Measurements from ENCODE around the gene ATXN1. TPM values are rescaled to one million over a fixed set of nuclear protein-coding genes. Genes with fewer than 3 reads are reported as not detected.

Gene ATXN1
- total RNA-seq, 1 experiment from 2014 or later = 8.1 TPM

DNA sequence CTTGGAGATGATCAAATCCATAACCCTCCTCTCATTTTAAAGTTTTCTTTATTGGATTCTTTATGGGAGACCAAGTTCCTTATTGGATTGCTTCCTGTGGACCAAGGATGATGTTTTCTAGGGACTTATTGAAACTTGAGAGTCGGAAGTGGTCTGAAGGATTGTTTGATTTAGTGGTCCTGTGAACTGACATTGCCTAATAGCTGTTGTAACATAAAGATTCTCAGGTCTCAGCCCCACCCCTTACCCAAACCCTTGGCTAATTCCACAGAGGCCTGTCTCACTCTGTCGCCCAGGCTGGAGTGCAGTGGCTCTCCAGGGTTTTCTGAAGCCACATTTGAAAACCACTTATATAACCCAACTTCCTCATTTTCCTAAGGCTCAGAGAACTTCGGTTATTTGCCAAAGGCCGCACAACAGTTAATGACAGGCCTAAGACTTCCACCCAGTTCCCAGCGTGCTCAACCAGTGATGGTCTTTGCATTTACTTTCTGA lies 77.0 kb downstream of the ATXN1 start:
- ChIA-PET POLR2A (no interaction called here), CTCF (no interaction called here)
- Mint-ChIP-seq H3K4me3 (no peak overlapping the region), H3K27me3 (ENCODE audit: low read depth) (no peaks in the 10 kb centered on the region), H3K36me3 (no peaks in the 10 kb centered on the region), H3K4me1 (peaks cover 5% of the 10 kb centered on the region), H3K27ac (no peak overlapping the region), H3K9me3 (no peaks in the 10 kb centered on the region)
- no peak for DNase-seq (ENCODE audit: low spot score)
- ATAC-seq = no peak
- TF ChIP-seq RORB (CRISPR knock-in tag; IDR thresholded peaks at IDR 0.05) = no peak
- TF ChIP-seq, protein P1, sequence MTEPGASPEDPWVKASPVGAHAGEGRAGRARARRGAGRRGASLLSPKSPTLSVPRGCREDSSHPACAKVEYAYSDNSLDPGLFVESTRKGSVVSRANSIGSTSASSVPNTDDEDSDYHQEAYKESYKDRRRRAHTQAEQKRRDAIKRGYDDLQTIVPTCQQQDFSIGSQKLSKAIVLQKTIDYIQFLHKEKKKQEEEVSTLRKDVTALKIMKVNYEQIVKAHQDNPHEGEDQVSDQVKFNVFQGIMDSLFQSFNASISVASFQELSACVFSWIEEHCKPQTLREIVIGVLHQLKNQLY (CRISPR knock-in tag; IDR thresholded peaks at IDR 0.05) = no peak
- TF ChIP-seq, protein P2, sequence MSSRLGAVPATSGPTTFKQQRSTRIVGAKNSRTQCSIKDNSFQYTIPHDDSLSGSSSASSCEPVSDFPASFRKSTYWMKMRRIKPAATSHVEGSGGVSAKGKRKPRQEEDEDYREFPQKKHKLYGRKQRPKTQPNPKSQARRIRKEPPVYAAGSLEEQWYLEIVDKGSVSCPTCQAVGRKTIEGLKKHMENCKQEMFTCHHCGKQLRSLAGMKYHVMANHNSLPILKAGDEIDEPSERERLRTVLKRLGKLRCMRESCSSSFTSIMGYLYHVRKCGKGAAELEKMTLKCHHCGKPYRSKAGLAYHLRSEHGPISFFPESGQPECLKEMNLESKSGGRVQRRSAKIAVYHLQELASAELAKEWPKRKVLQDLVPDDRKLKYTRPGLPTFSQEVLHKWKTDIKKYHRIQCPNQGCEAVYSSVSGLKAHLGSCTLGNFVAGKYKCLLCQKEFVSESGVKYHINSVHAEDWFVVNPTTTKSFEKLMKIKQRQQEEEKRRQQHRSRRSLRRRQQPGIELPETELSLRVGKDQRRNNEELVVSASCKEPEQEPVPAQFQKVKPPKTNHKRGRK (CRISPR knock-in tag; IDR thresholded peaks at IDR 0.05; ENCODE audit: borderline replicate concordance) = no peak
- TF ChIP-seq KAT7 (CRISPR knock-in tag; IDR thresholded peaks at IDR 0.05; ENCODE audit: borderline replicate concordance) = no peak
- no peak for TF ChIP-seq ATF1 (CRISPR knock-in tag; IDR thresholded peaks at IDR 0.05)
- TF ChIP-seq, protein P3, sequence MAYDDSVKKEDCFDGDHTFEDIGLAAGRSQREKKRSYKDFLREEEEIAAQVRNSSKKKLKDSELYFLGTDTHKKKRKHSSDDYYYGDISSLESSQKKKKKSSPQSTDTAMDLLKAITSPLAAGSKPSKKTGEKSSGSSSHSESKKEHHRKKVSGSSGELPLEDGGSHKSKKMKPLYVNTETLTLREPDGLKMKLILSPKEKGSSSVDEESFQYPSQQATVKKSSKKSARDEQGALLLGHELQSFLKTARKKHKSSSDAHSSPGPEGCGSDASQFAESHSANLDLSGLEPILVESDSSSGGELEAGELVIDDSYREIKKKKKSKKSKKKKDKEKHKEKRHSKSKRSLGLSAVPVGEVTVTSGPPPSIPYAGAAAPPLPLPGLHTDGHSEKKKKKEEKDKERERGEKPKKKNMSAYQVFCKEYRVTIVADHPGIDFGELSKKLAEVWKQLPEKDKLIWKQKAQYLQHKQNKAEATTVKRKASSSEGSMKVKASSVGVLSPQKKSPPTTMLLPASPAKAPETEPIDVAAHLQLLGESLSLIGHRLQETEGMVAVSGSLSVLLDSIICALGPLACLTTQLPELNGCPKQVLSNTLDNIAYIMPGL (CRISPR knock-in tag; IDR thresholded peaks at IDR 0.05) = no peak
- TF ChIP-seq, protein P4, sequence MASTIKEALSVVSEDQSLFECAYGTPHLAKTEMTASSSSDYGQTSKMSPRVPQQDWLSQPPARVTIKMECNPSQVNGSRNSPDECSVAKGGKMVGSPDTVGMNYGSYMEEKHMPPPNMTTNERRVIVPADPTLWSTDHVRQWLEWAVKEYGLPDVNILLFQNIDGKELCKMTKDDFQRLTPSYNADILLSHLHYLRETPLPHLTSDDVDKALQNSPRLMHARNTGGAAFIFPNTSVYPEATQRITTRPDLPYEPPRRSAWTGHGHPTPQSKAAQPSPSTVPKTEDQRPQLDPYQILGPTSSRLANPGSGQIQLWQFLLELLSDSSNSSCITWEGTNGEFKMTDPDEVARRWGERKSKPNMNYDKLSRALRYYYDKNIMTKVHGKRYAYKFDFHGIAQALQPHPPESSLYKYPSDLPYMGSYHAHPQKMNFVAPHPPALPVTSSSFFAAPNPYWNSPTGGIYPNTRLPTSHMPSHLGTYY (CRISPR knock-in tag; IDR thresholded peaks at IDR 0.05) = no peak
- no peak for TF ChIP-seq GRHL2 (CRISPR knock-in tag; IDR thresholded peaks at IDR 0.05; ENCODE audit: insufficient replicate concordance, severe bottlenecking)
- TF ChIP-seq JUN (CRISPR knock-in tag; IDR thresholded peaks at IDR 0.05) = no peak
- no peak for TF ChIP-seq CREB1 (CRISPR knock-in tag; IDR thresholded peaks at IDR 0.05)
- TF ChIP-seq, protein P5, sequence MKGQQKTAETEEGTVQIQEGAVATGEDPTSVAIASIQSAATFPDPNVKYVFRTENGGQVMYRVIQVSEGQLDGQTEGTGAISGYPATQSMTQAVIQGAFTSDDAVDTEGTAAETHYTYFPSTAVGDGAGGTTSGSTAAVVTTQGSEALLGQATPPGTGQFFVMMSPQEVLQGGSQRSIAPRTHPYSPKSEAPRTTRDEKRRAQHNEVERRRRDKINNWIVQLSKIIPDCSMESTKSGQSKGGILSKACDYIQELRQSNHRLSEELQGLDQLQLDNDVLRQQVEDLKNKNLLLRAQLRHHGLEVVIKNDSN (CRISPR knock-in tag; IDR thresholded peaks at IDR 0.05) = no peak
- TF ChIP-seq ETV6 (CRISPR knock-in tag; IDR thresholded peaks at IDR 0.05) = no peak
- TF ChIP-seq, protein P6, sequence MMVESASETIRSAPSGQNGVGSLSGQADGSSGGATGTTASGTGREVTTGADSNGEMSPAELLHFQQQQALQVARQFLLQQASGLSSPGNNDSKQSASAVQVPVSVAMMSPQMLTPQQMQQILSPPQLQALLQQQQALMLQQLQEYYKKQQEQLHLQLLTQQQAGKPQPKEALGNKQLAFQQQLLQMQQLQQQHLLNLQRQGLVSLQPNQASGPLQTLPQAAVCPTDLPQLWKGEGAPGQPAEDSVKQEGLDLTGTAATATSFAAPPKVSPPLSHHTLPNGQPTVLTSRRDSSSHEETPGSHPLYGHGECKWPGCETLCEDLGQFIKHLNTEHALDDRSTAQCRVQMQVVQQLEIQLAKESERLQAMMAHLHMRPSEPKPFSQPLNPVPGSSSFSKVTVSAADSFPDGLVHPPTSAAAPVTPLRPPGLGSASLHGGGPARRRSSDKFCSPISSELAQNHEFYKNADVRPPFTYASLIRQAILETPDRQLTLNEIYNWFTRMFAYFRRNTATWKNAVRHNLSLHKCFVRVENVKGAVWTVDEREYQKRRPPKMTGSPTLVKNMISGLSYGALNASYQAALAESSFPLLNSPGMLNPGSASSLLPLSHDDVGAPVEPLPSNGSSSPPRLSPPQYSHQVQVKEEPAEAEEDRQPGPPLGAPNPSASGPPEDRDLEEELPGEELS (CRISPR knock-in tag; IDR thresholded peaks at IDR 0.05) = no peak
- TF ChIP-seq, protein P7, sequence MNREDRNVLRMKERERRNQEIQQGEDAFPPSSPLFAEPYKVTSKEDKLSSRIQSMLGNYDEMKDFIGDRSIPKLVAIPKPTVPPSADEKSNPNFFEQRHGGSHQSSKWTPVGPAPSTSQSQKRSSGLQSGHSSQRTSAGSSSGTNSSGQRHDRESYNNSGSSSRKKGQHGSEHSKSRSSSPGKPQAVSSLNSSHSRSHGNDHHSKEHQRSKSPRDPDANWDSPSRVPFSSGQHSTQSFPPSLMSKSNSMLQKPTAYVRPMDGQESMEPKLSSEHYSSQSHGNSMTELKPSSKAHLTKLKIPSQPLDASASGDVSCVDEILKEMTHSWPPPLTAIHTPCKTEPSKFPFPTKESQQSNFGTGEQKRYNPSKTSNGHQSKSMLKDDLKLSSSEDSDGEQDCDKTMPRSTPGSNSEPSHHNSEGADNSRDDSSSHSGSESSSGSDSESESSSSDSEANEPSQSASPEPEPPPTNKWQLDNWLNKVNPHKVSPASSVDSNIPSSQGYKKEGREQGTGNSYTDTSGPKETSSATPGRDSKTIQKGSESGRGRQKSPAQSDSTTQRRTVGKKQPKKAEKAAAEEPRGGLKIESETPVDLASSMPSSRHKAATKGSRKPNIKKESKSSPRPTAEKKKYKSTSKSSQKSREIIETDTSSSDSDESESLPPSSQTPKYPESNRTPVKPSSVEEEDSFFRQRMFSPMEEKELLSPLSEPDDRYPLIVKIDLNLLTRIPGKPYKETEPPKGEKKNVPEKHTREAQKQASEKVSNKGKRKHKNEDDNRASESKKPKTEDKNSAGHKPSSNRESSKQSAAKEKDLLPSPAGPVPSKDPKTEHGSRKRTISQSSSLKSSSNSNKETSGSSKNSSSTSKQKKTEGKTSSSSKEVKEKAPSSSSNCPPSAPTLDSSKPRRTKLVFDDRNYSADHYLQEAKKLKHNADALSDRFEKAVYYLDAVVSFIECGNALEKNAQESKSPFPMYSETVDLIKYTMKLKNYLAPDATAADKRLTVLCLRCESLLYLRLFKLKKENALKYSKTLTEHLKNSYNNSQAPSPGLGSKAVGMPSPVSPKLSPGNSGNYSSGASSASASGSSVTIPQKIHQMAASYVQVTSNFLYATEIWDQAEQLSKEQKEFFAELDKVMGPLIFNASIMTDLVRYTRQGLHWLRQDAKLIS (CRISPR knock-in tag; IDR thresholded peaks at IDR 0.05; ENCODE audit: borderline replicate concordance) = no peak
- TF ChIP-seq, protein P8, sequence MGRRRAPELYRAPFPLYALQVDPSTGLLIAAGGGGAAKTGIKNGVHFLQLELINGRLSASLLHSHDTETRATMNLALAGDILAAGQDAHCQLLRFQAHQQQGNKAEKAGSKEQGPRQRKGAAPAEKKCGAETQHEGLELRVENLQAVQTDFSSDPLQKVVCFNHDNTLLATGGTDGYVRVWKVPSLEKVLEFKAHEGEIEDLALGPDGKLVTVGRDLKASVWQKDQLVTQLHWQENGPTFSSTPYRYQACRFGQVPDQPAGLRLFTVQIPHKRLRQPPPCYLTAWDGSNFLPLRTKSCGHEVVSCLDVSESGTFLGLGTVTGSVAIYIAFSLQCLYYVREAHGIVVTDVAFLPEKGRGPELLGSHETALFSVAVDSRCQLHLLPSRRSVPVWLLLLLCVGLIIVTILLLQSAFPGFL (CRISPR knock-in tag; IDR thresholded peaks at IDR 0.05; ENCODE audit: borderline replicate concordance) = no peak
- no peak for TF ChIP-seq ZNF317 (CRISPR knock-in tag; IDR thresholded peaks at IDR 0.05; ENCODE audit: borderline replicate concordance, low read depth)
- TF ChIP-seq, protein P9, sequence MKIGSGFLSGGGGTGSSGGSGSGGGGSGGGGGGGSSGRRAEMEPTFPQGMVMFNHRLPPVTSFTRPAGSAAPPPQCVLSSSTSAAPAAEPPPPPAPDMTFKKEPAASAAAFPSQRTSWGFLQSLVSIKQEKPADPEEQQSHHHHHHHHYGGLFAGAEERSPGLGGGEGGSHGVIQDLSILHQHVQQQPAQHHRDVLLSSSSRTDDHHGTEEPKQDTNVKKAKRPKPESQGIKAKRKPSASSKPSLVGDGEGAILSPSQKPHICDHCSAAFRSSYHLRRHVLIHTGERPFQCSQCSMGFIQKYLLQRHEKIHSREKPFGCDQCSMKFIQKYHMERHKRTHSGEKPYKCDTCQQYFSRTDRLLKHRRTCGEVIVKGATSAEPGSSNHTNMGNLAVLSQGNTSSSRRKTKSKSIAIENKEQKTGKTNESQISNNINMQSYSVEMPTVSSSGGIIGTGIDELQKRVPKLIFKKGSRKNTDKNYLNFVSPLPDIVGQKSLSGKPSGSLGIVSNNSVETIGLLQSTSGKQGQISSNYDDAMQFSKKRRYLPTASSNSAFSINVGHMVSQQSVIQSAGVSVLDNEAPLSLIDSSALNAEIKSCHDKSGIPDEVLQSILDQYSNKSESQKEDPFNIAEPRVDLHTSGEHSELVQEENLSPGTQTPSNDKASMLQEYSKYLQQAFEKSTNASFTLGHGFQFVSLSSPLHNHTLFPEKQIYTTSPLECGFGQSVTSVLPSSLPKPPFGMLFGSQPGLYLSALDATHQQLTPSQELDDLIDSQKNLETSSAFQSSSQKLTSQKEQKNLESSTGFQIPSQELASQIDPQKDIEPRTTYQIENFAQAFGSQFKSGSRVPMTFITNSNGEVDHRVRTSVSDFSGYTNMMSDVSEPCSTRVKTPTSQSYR (CRISPR knock-in tag; IDR thresholded peaks at IDR 0.05) = no peak
- TF ChIP-seq, protein P10, sequence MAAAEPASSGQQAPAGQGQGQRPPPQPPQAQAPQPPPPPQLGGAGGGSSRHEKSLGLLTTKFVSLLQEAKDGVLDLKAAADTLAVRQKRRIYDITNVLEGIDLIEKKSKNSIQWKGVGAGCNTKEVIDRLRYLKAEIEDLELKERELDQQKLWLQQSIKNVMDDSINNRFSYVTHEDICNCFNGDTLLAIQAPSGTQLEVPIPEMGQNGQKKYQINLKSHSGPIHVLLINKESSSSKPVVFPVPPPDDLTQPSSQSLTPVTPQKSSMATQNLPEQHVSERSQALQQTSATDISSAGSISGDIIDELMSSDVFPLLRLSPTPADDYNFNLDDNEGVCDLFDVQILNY (CRISPR knock-in tag; IDR thresholded peaks at IDR 0.05) = no peak

All from WTC11 (cell line).